HAP-1 (cell line): ENCODE measurements around the gene PROB1.
A peak's percentile ranks its signal among the peaks of the same experiment; 100 is the strongest.
"Not testable (repeated sequence)": the region's sequence is repeated elsewhere in the genome, so short reads cannot be mapped to it uniquely, and the experiment has no call there.

Experiments used
- DNase-seq, 2 experiments: peaks; one replicate each; pipeline ENCODE4 v3.0.0-alpha.2; 2016 to 2020; ENCODE audit warnings: low spot score in 2 of 2
- H3K27me3 ChIP-seq: fragments of 250-450 bp; sonication (Bioruptor Pico); 2 replicates; pipeline ENCODE4 v1.5.1; 2020; ENCODE audit warnings: low read depth, mild to moderate bottlenecking, moderate library complexity
- H3K36me3 ChIP-seq: fragments of 250-450 bp; sonication (Bioruptor Pico); replicated peaks from 2 replicates; pipeline ENCODE4 v1.5.1; 2020; ENCODE audit warnings: mild to moderate bottlenecking
- H3K4me1 ChIP-seq: fragments of 250-450 bp; sonication (Bioruptor Pico); 2 replicates; pipeline ENCODE4 v1.5.1; 2020; ENCODE audit warnings: mild to moderate bottlenecking
- H3K4me3 ChIP-seq: fragments of 250-450 bp; sonication (Bioruptor Pico); 2 replicates; pipeline ENCODE4 v1.5.1; 2020; ENCODE audit warnings: mild to moderate bottlenecking, moderate library complexity
- H3K9me3 ChIP-seq: fragments of 250-450 bp; sonication (Bioruptor Pico); 2 replicates; pipeline ENCODE4 v1.5.1; 2020; ENCODE audit warnings: mild to moderate bottlenecking, moderate library complexity
- in situ Hi-C: fragments of 300-500 bp; cut with MboI; formaldehyde crosslinking; loops from 3 replicates; pipeline ENCODE4 v1.14.3; 2020; ENCODE audit warnings: low sequenced_read_pairs, inconsistent platforms, mixed read lengths

Gene PROB1

GRCh38 chr5:139394654-139395566 is at the start of gene PROB1:
Gene PROB1 (minus strand): TSS chr5:139395104. CDS start chr5:139395081, 23 bp downstream.
- H3K4me3 ChIP-seq = no peak within 1 kb of the TSS
- H3K4me1 ChIP-seq = peaks cover 4% of the 10 kb centered on the region
- no peaks in the 10 kb centered on the region for H3K36me3 ChIP-seq
- H3K27me3 ChIP-seq = no peaks in the 10 kb centered on the region
- in situ Hi-C loops = no loop called here
- DNase-seq = no peak
- H3K9me3 ChIP-seq = no peaks in the 10 kb centered on the region

DNA sequence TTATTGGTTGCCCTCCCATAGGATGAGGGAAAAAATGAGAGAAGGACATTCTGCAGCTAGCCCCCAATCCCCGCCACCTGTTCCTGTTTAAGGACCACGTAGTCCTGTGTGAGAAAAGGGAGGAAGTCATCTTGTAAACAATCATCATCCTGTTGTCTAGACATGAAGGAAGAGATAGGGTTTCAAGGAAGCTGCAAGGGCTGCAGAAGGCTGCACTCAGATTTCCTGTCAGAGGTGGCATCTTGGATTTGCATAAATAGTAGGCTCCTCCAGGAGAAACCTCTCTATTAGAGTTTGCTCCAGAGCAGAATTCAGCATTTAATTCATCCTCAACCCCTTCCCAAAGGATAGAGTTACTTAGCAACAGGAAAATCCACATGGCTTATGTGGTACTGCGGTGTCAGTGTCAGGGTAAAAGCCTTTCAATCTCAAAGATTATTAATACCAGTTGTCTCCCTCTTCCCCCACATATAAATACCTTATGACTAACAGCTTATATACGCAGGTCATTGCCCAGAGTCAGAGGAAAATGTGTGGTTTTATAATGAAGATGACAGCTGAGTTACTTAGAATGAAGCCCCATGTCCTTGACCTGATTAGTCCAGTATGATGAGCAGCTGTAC is 49.0 kb upstream of the PROB1 start:
- Histone ChIP-seq H3K4me3 (no peak overlapping the region), H3K36me3 (no peaks in the 10 kb centered on the region), H3K9me3 (no peaks in the 10 kb centered on the region), H3K27me3 (peaks cover 7% of the 10 kb centered on the region; the same call in 1 of the 2 replicates), H3K4me1 (peaks cover 6% of the 10 kb centered on the region; the same call in 1 of the 2 replicates)
- no peak for DNase-seq
- in situ Hi-C loops = no loop called here

DNA sequence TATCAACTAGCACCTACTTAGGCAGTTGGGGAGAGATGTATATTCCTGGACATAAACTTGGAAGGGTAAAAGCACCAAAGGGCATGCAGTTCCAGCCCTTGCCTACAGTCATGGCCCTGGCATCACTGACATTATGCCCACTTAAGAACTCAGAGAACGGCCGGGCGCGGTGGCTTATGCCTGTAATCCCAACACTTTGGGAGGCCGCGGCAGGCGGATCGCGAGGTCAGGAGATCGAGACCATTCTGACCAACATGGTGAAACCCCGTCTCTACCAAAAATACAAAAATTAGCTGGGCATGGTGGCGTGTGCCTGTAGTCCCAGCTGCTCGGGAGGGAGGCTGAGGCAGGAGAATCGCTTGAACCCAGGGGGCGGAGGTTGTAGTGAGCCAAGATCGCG is 45.5 kb upstream of the PROB1 start:
- in situ Hi-C loops, H3K9me3 ChIP-seq, H3K4me1 ChIP-seq, H3K36me3 ChIP-seq, H3K27me3 ChIP-seq, H3K4me3 ChIP-seq, DNase-seq: not testable (repeated sequence)

DNA sequence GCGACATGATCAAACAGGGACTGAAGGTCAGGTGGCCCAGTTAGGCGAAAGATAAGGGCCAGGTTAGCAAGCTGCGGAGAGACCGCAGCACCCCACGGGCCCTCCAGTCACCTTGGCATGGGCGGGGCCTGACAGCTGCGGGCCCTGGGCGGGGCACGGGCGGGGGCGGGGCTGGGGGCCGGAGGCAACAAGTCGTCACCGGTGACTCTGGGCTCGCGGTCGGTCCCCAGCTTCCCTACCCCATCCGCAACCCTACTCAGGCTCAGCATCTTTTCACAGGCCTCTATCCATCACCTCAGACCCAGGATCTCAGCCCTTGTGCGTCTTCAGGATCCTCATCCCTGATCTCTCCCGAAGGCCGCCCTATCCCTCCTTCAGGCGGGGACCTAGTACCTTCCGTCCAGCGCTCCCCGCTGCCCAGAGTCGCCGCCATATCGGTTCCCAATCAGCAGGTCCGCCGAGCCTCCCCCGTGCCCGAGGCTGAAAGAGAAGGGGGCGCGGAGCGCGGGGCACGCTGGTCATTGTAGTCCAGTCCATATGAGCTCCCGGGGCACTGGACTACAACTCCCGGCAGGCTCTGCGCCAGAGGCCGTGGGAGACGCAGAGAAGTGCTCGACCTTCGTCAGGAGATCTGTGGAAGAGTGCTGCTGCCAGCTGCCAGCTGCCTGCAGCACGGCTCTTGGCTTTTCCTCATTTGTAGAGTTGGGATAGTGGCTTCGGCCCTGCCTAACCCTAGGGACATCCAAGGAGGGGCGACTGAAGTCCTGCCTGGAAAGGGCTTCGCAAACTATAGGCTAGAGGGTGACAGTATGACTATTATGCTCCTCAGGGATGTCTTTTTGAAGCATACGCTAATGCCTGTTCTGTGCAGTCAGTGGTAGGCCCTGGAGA is 44.4 kb upstream of the PROB1 start, which contains the start of gene DNAJC18:
TSS of gene DNAJC18 (minus strand) at position 513 of the 891 bp plus-strand sequence. CDS start at position 433, 80 bp downstream.
- in situ Hi-C loops = no loop called here
- H3K36me3 ChIP-seq = no peaks in the 10 kb centered on the region
- H3K9me3 ChIP-seq = no peaks in the 10 kb centered on the region
- DNase-seq = peak; percentile 90 to 96
- H3K4me1 ChIP-seq = peaks cover 6% of the 10 kb centered on the region
- peak within 1 kb of the TSS; percentile 88 for H3K4me3 ChIP-seq
- H3K27me3 ChIP-seq = peaks cover 4% of the 10 kb centered on the region; the same call in 1 of the 2 replicates

- Histone ChIP-seq H3K4me3 (peak overlapping the region; percentile 88), H3K36me3 (no peaks in the 10 kb centered on the region), H3K4me1 (peaks cover 6% of the 10 kb centered on the region), H3K9me3 (no peaks in the 10 kb centered on the region), H3K27me3 (peaks cover 4% of the 10 kb centered on the region; the same call in 1 of the 2 replicates)
- in situ Hi-C loops = no loop called here
- no peak for DNase-seq
Observed at GRCh38 chr5:139438707-139439012, 43.8 kb upstream of the PROB1 start.

DNA sequence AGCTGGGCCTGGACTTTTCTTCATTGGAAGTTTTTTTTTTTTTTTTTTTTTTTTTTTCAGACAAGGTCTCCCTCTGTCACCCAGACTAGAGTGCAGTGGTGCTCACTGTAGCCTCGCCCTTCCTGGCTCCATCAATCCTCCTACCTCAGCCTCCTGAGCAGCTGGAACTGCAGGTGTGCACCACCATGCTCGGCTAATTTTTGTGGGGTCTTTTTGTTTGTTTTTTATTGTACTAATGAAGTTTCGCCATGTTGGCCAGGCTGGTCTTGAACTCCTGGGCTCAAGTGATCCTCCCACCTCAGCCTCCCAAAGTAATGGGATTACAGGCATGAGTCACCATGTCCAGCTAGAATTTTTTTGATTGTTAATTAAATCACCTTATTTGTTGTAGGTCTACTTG is 40.8 kb upstream of the PROB1 start:
- H3K9me3 ChIP-seq = no peaks in the 10 kb centered on the region
- H3K36me3 ChIP-seq = no peaks in the 10 kb centered on the region
- DNase-seq = no peak
- in situ Hi-C loops = no loop called here
- H3K27me3 ChIP-seq = no peaks in the 10 kb centered on the region
- H3K4me3 ChIP-seq = no peak overlapping the region
- peaks cover 6% of the 10 kb centered on the region for H3K4me1 ChIP-seq

- peaks cover 2% of the 10 kb centered on the region; the same call in 1 of the 2 replicates for H3K36me3 ChIP-seq
- no peaks in the 10 kb centered on the region for H3K9me3 ChIP-seq
- no peaks in the 10 kb centered on the region for H3K27me3 ChIP-seq
- no peak overlapping the region for H3K4me3 ChIP-seq
- DNase-seq = no peak
- no peaks in the 10 kb centered on the region for H3K4me1 ChIP-seq
- in situ Hi-C loops = no loop called here
Observed at GRCh38 chr5:139431706-139432105, 36.8 kb upstream of the PROB1 start.

- Histone ChIP-seq H3K27me3 (no peaks in the 10 kb centered on the region), H3K4me1 (no peaks in the 10 kb centered on the region), H3K36me3 (peaks cover 2% of the 10 kb centered on the region; the same call in 1 of the 2 replicates), H3K4me3 (no peak overlapping the region), H3K9me3 (no peaks in the 10 kb centered on the region)
- no peak for DNase-seq
- in situ Hi-C loops = no loop called here
Observed at GRCh38 chr5:139430015-139430414, 35.1 kb upstream of the PROB1 start.

GRCh38 chr5:139426203-139426885 is 31.4 kb upstream of the PROB1 start:
- H3K9me3 ChIP-seq = no peaks in the 10 kb centered on the region
- H3K4me3 ChIP-seq = no peak overlapping the region
- in situ Hi-C loops = loop anchor here (5.0 to 10.0 kb wide), 2 partner anchors 188 to 336 kb away; no protein-coding TSS in a partner anchor
- no peaks in the 10 kb centered on the region for H3K27me3 ChIP-seq
- H3K36me3 ChIP-seq = peaks cover 2% of the 10 kb centered on the region; the same call in 1 of the 2 replicates
- DNase-seq = no peak
- H3K4me1 ChIP-seq = no peaks in the 10 kb centered on the region

DNA sequence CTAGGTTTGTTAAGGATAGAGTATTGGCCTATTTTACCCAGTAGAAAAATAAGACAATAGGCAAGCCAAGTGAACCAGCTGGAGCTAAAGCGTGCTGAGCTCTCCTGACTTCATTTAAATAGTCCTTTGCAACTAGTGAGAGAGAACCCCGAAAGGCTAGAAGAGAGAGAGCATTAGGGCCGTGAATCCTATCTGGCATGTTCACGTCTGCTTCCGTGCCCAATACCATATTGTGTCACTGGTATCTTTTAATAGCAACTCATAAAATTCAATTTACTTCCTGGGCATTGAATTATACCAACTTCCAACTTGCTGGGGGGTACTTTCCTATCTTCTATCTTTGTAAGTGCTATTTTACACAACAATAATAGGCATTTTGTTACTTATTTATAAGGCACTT is 30.6 kb upstream of the PROB1 start:
- no peak overlapping the region for H3K4me3 ChIP-seq
- no peaks in the 10 kb centered on the region for H3K9me3 ChIP-seq
- peaks cover 2% of the 10 kb centered on the region; the same call in 1 of the 2 replicates for H3K36me3 ChIP-seq
- DNase-seq = no peak
- no peaks in the 10 kb centered on the region for H3K27me3 ChIP-seq
- in situ Hi-C loops = loop anchor here (5.0 to 10.0 kb wide), 2 partner anchors 189 to 337 kb away; no protein-coding TSS in a partner anchor
- no peaks in the 10 kb centered on the region for H3K4me1 ChIP-seq

DNA sequence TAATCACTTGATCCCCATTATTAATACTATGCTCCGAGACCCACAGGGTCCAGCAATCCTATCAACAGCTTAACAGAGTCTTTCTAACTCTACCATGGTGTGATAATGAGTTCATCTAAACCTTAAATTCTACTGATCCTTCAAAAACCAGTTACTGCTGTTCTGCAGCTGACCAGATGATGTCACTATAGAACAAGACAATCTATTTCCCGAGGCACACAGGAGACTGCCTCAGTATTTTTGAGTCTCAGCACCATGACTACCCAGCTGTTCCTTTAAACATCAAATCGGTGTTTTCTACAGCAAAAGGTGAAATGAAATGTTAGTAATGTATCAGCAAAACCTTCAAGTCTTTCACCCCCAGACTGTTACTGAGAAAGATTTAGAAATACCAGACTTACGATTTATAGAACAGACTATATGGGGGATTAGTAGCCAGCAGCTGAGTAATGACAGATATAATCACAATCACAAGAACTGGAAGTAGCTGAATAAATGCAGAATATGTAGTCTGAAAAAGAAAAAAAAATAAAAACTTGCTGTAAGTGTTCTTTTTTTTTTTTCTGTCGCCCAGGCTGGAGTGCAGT is 27.5 kb upstream of the PROB1 start:
- Histone ChIP-seq H3K27me3 (no peaks in the 10 kb centered on the region), H3K36me3 (peaks cover under 1% of the 10 kb centered on the region; the same call in 1 of the 2 replicates), H3K9me3 (no peaks in the 10 kb centered on the region), H3K4me3 (no peak overlapping the region), H3K4me1 (no peaks in the 10 kb centered on the region)
- peak; percentile 57 to 65 for DNase-seq
- in situ Hi-C loops = loop anchor here (5.0 to 10.0 kb wide), 2 partner anchors 95 to 192 kb away; no protein-coding TSS in a partner anchor
